ENCODE data around the gene PALS1. TPM values are rescaled to one million over a fixed set of nuclear protein-coding genes. Genes with fewer than 3 reads are reported as not detected.

PALS1 gene
- total and polyA plus RNA-seq, 2 of the 8 experiments (the other 6 are each of a cell fraction or from before 2014, with no cell fraction given): 6.7 to 25.1 TPM

DNA sequence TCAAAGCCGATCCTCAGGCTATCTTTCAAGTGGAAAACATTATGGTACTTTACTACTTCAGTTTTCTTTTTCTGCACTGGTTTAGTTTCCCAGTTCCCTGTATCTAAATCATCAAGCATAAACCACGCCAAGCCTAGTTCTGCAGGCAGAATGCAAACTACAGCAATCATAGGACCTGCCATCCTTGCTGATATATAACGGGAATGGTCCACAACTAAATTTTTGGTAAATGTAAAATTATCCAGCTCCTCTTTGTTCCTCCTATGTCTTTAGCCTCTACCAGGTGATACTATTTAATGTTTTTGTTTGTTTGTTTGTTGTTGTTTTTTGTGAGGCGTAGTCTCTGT is 19.3 kb upstream of the PALS1 start:
- no peak overlapping the region for H2AK5ac ChIP-seq (ENCODE audit: low read depth, low read length)
- no peaks in the 10 kb centered on the region for H3K27me3 ChIP-seq (replicated peaks in 1 of 4; ENCODE audit: control insufficient read depth in 3 of 4, extremely low read depth in 1 of 4, insufficient read depth in 3 of 4, low read length in 3 of 4)
- H3K79me1 ChIP-seq (ENCODE audit: low read depth, low read length): no peaks in the 10 kb centered on the region
- H4K5ac ChIP-seq (ENCODE audit: insufficient read length, low read depth, low read length): no peak overlapping the region
- no peak overlapping the region for H3K14ac ChIP-seq (ENCODE audit: insufficient read length)
- H3K4me2 ChIP-seq (ENCODE audit: insufficient read depth in 1 of 2, low read depth in 2 of 2, low read length in 2 of 2): no peak overlapping the region
- FAIRE-seq: no peak
- H3K4me3 ChIP-seq (ENCODE audit: extremely low read depth in 1 of 4, insufficient read depth in 2 of 4, low read depth in 3 of 4, low read length in 4 of 4): no peak overlapping the region
- no peak overlapping the region for H3K23ac ChIP-seq (ENCODE audit: insufficient read length)
- ChIA-PET CTCF (ENCODE audit: partially characterized antibody) (interaction anchor here (2.4 kb wide), 1 partner anchor 10 kb away, joined by 7 read pairs; no protein-coding TSS in a partner anchor), POLR2A (ENCODE audit: partially characterized antibody) (interaction anchor here (1.1 kb wide), 1 partner anchor 20 kb away, joined by 3 read pairs; the partner anchor contains the start of gene PALS1)
- no peak overlapping the region for H2BK20ac ChIP-seq (ENCODE audit: low read length)
- no peaks in the 10 kb centered on the region for H3K36me3 ChIP-seq (ENCODE audit: control insufficient read depth in 2 of 4, insufficient read depth in 4 of 4, low read length in 3 of 4)
- H2BK12ac ChIP-seq (ENCODE audit: low read depth, low read length): no peak overlapping the region
- 88% methylated on average over 4 of the region's 4 CpGs; no CpG with 5 or more reads in 1 of the 2 experiments for WGBS, 2 experiments (ENCODE audit: extremely low coverage in 1 of 2, insufficient coverage in 1 of 2, insufficient read length in 1 of 2, insufficient replicate concordance in 2 of 2, low coverage in 1 of 2, low lambda C conversion rate in 2 of 2, missing lambda C conversion rate in 1 of 2)
- no peak for DNase-seq (ENCODE audit: low read depth in 1 of 2, low spot score in 2 of 2)
- no peaks in the 10 kb centered on the region for H3K23me2 ChIP-seq (ENCODE audit: low read depth, low read length)
- H2BK5ac ChIP-seq (ENCODE audit: low read depth, low read length): no peak overlapping the region
- no peaks in the 10 kb centered on the region for H4K20me1 ChIP-seq (replicated peaks in 1 of 2; ENCODE audit: control insufficient read depth in 1 of 2, insufficient read depth in 2 of 2, low read length in 2 of 2)
- no peaks in the 10 kb centered on the region for H3K79me2 ChIP-seq (ENCODE audit: control insufficient read depth in 1 of 2, insufficient read depth in 2 of 2, low read length in 2 of 2)
- H4K91ac ChIP-seq (replicated peaks; ENCODE audit: insufficient read length, low read length): no peak overlapping the region
- H3K56ac ChIP-seq (replicated peaks; ENCODE audit: insufficient read length, low read depth, low read length): no peak overlapping the region
- no peak overlapping the region for H3K18ac ChIP-seq (ENCODE audit: extremely low read depth, low read length)
- no peaks in the 10 kb centered on the region for H3K9me3 ChIP-seq (ENCODE audit: insufficient read depth in 2 of 2, low read depth in 1 of 2, low read length in 1 of 2)
- no peak overlapping the region for H3K9ac ChIP-seq (replicated peaks in 1 of 4; ENCODE audit: extremely low read depth in 1 of 4, low read depth in 3 of 4, low read length in 3 of 4)
- no peak overlapping the region for H2BK120ac ChIP-seq (replicated peaks; ENCODE audit: low read depth, low read length)
- H3K4me1 ChIP-seq (replicated peaks in 1 of 4; ENCODE audit: control insufficient read depth in 3 of 4, insufficient read depth in 4 of 4, low read length in 3 of 4): no peaks in the 10 kb centered on the region
- 0 out of 2 replicates have a peak overlapping the region, but pooled peaks have one; percentile 18 for H2AFZ ChIP-seq (ENCODE audit: low read length)
- H3K27ac ChIP-seq (ENCODE audit: low read depth, low read length): no peak overlapping the region
- H2BK15ac ChIP-seq (ENCODE audit: low read length): no peak overlapping the region
- no peak overlapping the region for H3K4ac ChIP-seq (replicated peaks; ENCODE audit: insufficient read length, low read depth, low read length)
- H4K8ac ChIP-seq (ENCODE audit: extremely low read depth, insufficient read depth, low read length): no peak overlapping the region
- TF ChIP-seq GABPA (IDR thresholded peaks at IDR 0.05; ENCODE audit: borderline replicate concordance, insufficient read depth, low read length) (no peak), SP4 (IDR thresholded peaks at IDR 0.05; ENCODE audit: low read length) (no peak), ASH2L (IDR thresholded peaks at IDR 0.05; ENCODE audit: low read length) (no peak), POLR2AphosphoS5 (IDR thresholded peaks at IDR 0.05; ENCODE audit: low read depth, low read length) (no peak), SIRT6 (IDR thresholded peaks at IDR 0.05; ENCODE audit: low read length) (no peak), JUND (IDR thresholded peaks at IDR 0.05; ENCODE audit: low read length) (no peak), RNF2 (IDR thresholded peaks at IDR 0.05; ENCODE audit: borderline replicate concordance, low read depth, low read length, missing control alignments, poor library complexity, severe bottlenecking) (no peak), SIN3A (conservative IDR thresholded peaks at IDR 0.05 in 1 of 2, IDR thresholded peaks at IDR 0.05 in 1 of 2; ENCODE audit: low read depth in 1 of 2, low read length in 2 of 2) (no peak), POLR2A (IDR thresholded peaks at IDR 0.05; ENCODE audit: control extremely low read depth in 1 of 2, low read depth in 2 of 2, low read length in 2 of 2) (no peak), SUZ12 (IDR thresholded peaks at IDR 0.05; ENCODE audit: low read length) (no peak), TBP (IDR thresholded peaks at IDR 0.05; ENCODE audit: low read depth, low read length) (no peak), JUN (IDR thresholded peaks at IDR 0.05; ENCODE audit: low read depth, low read length) (no peak)
- TF ChIP-seq, protein P1, sequence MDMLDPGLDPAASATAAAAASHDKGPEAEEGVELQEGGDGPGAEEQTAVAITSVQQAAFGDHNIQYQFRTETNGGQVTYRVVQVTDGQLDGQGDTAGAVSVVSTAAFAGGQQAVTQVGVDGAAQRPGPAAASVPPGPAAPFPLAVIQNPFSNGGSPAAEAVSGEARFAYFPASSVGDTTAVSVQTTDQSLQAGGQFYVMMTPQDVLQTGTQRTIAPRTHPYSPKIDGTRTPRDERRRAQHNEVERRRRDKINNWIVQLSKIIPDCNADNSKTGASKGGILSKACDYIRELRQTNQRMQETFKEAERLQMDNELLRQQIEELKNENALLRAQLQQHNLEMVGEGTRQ (IDR thresholded peaks at IDR 0.05; ENCODE audit: low read length): no peak
